Measurements from ENCODE around the gene GULP1.

DNA sequence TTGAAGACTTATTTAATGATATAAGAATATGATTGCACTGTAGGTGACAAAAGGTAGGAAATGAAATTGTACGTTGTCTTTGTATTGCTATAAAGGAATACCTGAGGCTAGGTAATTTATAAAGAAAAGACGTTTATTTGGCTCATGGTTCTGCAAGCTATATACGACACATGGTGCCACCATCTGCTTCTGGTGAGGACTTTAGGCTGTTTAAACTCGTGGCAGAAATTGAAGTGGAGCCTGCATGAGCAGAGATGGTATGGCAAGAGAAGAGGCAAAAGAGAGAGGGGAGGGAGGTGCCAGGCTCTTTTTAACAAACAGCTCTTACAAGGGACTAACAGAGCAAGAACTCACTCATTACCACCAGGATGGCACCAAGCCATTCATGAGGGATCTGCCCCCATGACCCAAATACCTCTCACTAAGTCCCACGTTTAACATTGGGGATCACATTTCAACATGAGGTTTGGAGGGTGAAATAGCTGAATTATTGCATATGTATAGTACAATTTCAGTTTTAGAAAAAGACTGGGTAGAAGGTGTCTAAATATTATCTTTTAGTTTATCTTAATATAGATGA, 86.8 kb downstream of the GULP1 start:
- TF ChIP-seq ZFX (IDR thresholded peaks at IDR 0.05) (no peak), MAX (IDR thresholded peaks at IDR 0.05) (no peak), RAD21 (IDR thresholded peaks at IDR 0.05; ENCODE audit: low read depth) (no peak), POLR2AphosphoS5 (IDR thresholded peaks at IDR 0.05; ENCODE audit: low read depth, low read length) (no peak), POLR2A (IDR thresholded peaks at IDR 0.05; ENCODE audit: borderline replicate concordance, extremely low read depth, insufficient read depth, insufficient read length) (no peak), EZH2phosphoT487 (IDR thresholded peaks at IDR 0.05; ENCODE audit: borderline replicate concordance) (no peak)
- TF ChIP-seq, protein P1, sequence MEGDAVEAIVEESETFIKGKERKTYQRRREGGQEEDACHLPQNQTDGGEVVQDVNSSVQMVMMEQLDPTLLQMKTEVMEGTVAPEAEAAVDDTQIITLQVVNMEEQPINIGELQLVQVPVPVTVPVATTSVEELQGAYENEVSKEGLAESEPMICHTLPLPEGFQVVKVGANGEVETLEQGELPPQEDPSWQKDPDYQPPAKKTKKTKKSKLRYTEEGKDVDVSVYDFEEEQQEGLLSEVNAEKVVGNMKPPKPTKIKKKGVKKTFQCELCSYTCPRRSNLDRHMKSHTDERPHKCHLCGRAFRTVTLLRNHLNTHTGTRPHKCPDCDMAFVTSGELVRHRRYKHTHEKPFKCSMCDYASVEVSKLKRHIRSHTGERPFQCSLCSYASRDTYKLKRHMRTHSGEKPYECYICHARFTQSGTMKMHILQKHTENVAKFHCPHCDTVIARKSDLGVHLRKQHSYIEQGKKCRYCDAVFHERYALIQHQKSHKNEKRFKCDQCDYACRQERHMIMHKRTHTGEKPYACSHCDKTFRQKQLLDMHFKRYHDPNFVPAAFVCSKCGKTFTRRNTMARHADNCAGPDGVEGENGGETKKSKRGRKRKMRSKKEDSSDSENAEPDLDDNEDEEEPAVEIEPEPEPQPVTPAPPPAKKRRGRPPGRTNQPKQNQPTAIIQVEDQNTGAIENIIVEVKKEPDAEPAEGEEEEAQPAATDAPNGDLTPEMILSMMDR (IDR thresholded peaks at IDR 0.05 in 2 of 3, conservative IDR thresholded peaks at IDR 0.05 in 1 of 3; ENCODE audit: borderline replicate concordance in 1 of 3, insufficient read depth in 1 of 3, low read depth in 2 of 3, low read length in 2 of 3) = no peak
